Lung (tissue), 12 donors: ENCODE measurements around the gene MSANTD2. TPM values are rescaled to one million over a fixed set of nuclear protein-coding genes. Genes with fewer than 3 reads are reported as not detected.

Experiments used
- ATAC-seq: fragments of 200-7000 bp; cut with Tn5 transposase; one replicate; pipeline ENCODE4 v1.9.1; 2020; ENCODE audit warnings: moderate number of reproducible peaks; ENCODE audit not compliant: insufficient read depth, low FRiP score
- DNase-seq, 3 donors: peaks; one replicate each; pipeline ENCODE4 v3.0.0-alpha.2; 2013 to 2017
- H3K27ac ChIP-seq, 2 donors: one replicate each; pipeline ENCODE4 v1.5.1; 2013; ENCODE audit warnings: mild to moderate bottlenecking in 2 of 2, moderate library complexity in 2 of 2, control low read depth in 1 of 2, inconsistent platforms in 1 of 2, low read depth in 1 of 2, low read length in 1 of 2
- H3K27me3 ChIP-seq, 3 donors: one replicate each; pipeline ENCODE4 v1.5.1; 2013; ENCODE audit warnings: low read length in 2 of 3; ENCODE audit not compliant: control insufficient read depth in 3 of 3, insufficient read depth in 3 of 3
- H3K36me3 ChIP-seq, 4 donors: one replicate each; pipeline ENCODE4 v1.5.1; 2013; ENCODE audit warnings: low read length in 4 of 4, mild to moderate bottlenecking in 1 of 4, moderate library complexity in 1 of 4; ENCODE audit not compliant: control insufficient read depth in 4 of 4, insufficient read depth in 4 of 4
- H3K4me1 ChIP-seq, 5 donors: one replicate each; pipeline ENCODE4 v1.5.1; 2013; ENCODE audit warnings: low read length in 5 of 5, mild to moderate bottlenecking in 2 of 5, moderate library complexity in 1 of 5; ENCODE audit not compliant: control insufficient read depth in 5 of 5, insufficient read depth in 5 of 5
- H3K4me3 ChIP-seq: one replicate; pipeline ENCODE4 v1.5.1; 2013; ENCODE audit warnings: mild to moderate bottlenecking, control low read depth, moderate library complexity
- H3K9ac ChIP-seq, 2 donors: one replicate each; pipeline ENCODE4 v1.5.1; 2013; ENCODE audit warnings: low read length in 2 of 2, control low read depth in 1 of 2; ENCODE audit not compliant: insufficient read depth in 1 of 2
- H3K9me3 ChIP-seq, 4 donors: one replicate each; pipeline ENCODE4 v1.5.1; 2013; ENCODE audit warnings: low read length in 3 of 4, mild to moderate bottlenecking in 1 of 4, moderate library complexity in 1 of 4; ENCODE audit not compliant: control insufficient read depth in 4 of 4, insufficient read depth in 3 of 4
- WGBS, 2 donors: extraction: QIAGEN DNeasy Blood & Tissue Kit; methylation state at CpG; one replicate each; pipeline ENCODE4 v1.1.7; 2013; 5-methylcytosine and 5-hydroxymethylcytosine counted together
- polyA plus RNA-seq, 2 donors: library from polyadenylated mRNA; stranded (reverse); fragments of 200-250 nt; gene quantifications; one replicate each; pipeline ENCODE4 v1.2.1, GENCODE V29; 2013
- total RNA-seq, 2 donors: library from RNA; depleted of rRNA in 1 of 2; stranded (reverse); fragments of >200 nt in 1 of 2; gene quantifications; one replicate each; pipeline ENCODE4 v1.2.1, GENCODE V29; 2014 to 2021
- TF ChIP-seq, protein P1 (sequence below): IDR thresholded peaks from 2 replicates; pipeline ENCODE4 v1.5.1; 2012; ENCODE audit warnings: mild to moderate bottlenecking; ENCODE audit errors: control extremely low read depth, extremely low read depth
- donor health status: control.
- donor health status: control.
- donor health status: Bipolar disorder and iron deficiency.
- donor health status: healthy.
- donor health status: DM: yes; HTN: yes; CAD: no.

Gene MSANTD2
- total and polyA plus RNA-seq, 4 donors: 3.9 to 33.6 (median 15.7) TPM

DNA sequence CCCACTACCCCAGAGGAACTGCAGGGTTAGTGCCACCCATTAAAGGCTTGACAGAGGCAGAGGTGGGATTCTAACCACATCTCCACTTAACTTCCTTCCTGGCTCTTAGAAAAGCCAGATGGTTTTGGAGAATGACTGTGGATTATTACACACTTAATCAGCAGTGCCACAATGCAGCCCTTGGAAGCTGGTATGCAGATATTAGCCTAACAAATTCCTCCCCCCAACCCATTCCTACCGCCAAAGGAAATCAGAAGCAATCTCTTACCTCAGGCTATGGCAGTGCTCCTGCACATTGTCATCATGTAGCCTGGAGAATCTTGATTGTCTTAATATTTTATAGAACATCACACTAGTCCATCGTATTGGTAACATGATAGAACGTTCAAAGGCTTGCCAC, 83.6 kb downstream of the MSANTD2 start:
- DNase-seq: no peak
- Histone ChIP-seq H3K36me3 (no peaks in the 10 kb centered on the region), H3K9me3 (no peaks in the 10 kb centered on the region), H3K27ac (no peak overlapping the region), H3K27me3 (peaks cover 0 to 35% (median 28%) of the 10 kb centered on the region in 3 donors), H3K4me1 (peaks cover 0 to 13% (median 3%) of the 10 kb centered on the region in 5 donors), H3K9ac (no peak overlapping the region), H3K4me3 (no peak overlapping the region)
- 30 to 57% methylated on average over 3 of the region's 3 CpGs for WGBS, 2 donors
- TF ChIP-seq, protein P1, sequence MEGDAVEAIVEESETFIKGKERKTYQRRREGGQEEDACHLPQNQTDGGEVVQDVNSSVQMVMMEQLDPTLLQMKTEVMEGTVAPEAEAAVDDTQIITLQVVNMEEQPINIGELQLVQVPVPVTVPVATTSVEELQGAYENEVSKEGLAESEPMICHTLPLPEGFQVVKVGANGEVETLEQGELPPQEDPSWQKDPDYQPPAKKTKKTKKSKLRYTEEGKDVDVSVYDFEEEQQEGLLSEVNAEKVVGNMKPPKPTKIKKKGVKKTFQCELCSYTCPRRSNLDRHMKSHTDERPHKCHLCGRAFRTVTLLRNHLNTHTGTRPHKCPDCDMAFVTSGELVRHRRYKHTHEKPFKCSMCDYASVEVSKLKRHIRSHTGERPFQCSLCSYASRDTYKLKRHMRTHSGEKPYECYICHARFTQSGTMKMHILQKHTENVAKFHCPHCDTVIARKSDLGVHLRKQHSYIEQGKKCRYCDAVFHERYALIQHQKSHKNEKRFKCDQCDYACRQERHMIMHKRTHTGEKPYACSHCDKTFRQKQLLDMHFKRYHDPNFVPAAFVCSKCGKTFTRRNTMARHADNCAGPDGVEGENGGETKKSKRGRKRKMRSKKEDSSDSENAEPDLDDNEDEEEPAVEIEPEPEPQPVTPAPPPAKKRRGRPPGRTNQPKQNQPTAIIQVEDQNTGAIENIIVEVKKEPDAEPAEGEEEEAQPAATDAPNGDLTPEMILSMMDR: no peak
- no peak for ATAC-seq

Other genes starting within 250 kb of the MSANTD2 start
- gene OR8A1, start 230.4 kb downstream of the MSANTD2 start, total RNA-seq: not detected
- gene OR8A1, start 230.4 kb downstream of the MSANTD2 start, polyA plus RNA-seq: not detected
- not detected for gene PANX3, start 189.0 kb downstream of the MSANTD2 start, total RNA-seq
- gene PANX3, start 189.0 kb downstream of the MSANTD2 start, polyA plus RNA-seq: not detected
- 10 to 100 TPM; 42.3 to 47.0 TPM for gene TBRG1, start 177.5 kb downstream of the MSANTD2 start, total RNA-seq
- 10 to 100 TPM; 31.3 to 32.9 TPM for gene TBRG1, start 177.5 kb downstream of the MSANTD2 start, polyA plus RNA-seq
- gene SIAE, start 126.7 kb downstream of the MSANTD2 start, total RNA-seq: 10 to 100 TPM; 26.3 to 37.1 TPM
- gene SIAE, start 126.7 kb downstream of the MSANTD2 start, polyA plus RNA-seq: 10 to 100 TPM; 18.7 to 27.0 TPM
- gene SPA17, start 126.5 kb downstream of the MSANTD2 start, total RNA-seq: 10 to 100 TPM; 14.4 to 15.6 TPM
- 10 to 100 TPM; 16.4 to 28.9 TPM for gene SPA17, start 126.5 kb downstream of the MSANTD2 start, polyA plus RNA-seq
- 100 to 1,000 TPM in 1 of 2 donors, 10 to 100 TPM in 1; 27.2 to 117 TPM for gene NRGN, start 60.5 kb downstream of the MSANTD2 start, total RNA-seq
- gene NRGN, start 60.5 kb downstream of the MSANTD2 start, polyA plus RNA-seq: 100 to 1,000 TPM in 1 of 2 donors, 10 to 100 TPM in 1; 58.5 to 250 TPM
- 10 to 100 TPM; 20.9 to 39.8 TPM for gene VSIG2, start 48.2 kb downstream of the MSANTD2 start, total RNA-seq
- gene VSIG2, start 48.2 kb downstream of the MSANTD2 start, polyA plus RNA-seq: 10 to 100 TPM; 20.2 to 30.4 TPM
- 100 to 1,000 TPM; 122 to 142 TPM for gene ESAM, start 38.1 kb downstream of the MSANTD2 start, total RNA-seq
- 100 to 1,000 TPM in 1 of 2 donors, 10 to 100 TPM in 1; 77.7 to 139 TPM for gene ESAM, start 38.1 kb downstream of the MSANTD2 start, polyA plus RNA-seq
- 10 to 100 TPM; 16.7 to 16.8 TPM for gene ROBO3, start 65.0 kb upstream of the MSANTD2 start, total RNA-seq
- 10 to 100 TPM in 1 of 2 donors, 1 to 10 TPM in 1; 9.3 to 13.5 TPM for gene ROBO3, start 65.0 kb upstream of the MSANTD2 start, polyA plus RNA-seq
- 10 to 100 TPM; 51.7 to 52.1 TPM for gene ROBO4, start 97.5 kb upstream of the MSANTD2 start, total RNA-seq
- gene ROBO4, start 97.5 kb upstream of the MSANTD2 start, polyA plus RNA-seq: 10 to 100 TPM; 27.3 to 32.1 TPM
- gene HEPN1, start 118.8 kb upstream of the MSANTD2 start, total RNA-seq: not detected
- not detected for gene HEPN1, start 118.8 kb upstream of the MSANTD2 start, polyA plus RNA-seq
- gene HEPACAM, start 135.6 kb upstream of the MSANTD2 start, total RNA-seq: not detected
- gene HEPACAM, start 135.6 kb upstream of the MSANTD2 start, polyA plus RNA-seq: under 1 TPM in 1 of 2 donors, not detected in 1; 0.02 TPM
- gene CCDC15, start 153.8 kb upstream of the MSANTD2 start, total RNA-seq: 1 to 10 TPM; 1.2 to 5.1 TPM
- under 1 TPM; 0.65 to 0.91 TPM for gene CCDC15, start 153.8 kb upstream of the MSANTD2 start, polyA plus RNA-seq